ENCODE results near the gene MYOCOS. TPM values are rescaled to one million over a fixed set of nuclear protein-coding genes. Genes with fewer than 3 reads are reported as not detected.
"Not testable (repeated sequence)": the region's sequence is repeated elsewhere in the genome, so short reads cannot be mapped to it uniquely, and the experiment has no call there.

Gene MYOCOS, protein sequence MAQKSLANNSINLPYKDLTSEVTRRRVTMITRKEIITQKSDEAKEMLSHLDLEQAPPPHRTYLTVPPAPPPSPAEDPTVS
- not detected for total RNA-seq
- long read RNA-seq, result 0 reads

DNA sequence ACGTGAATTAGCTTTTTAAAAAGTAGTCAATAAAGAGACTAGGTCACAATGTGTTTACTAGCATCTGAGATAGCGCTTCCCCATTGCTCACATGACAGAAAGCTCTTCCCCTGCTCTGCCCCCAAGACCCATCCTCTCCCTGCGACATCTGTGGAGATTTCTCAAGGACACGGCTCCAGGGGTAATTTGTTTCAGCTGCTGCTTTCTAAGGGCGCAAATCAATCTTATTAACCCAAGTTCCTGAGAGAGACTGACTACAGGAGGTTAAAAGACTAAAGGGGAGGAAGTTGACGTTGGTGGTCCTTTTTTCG is at the start of gene MYOCOS:
Gene MYOCOS (plus strand): TSS at position 92 of the 311 bp plus-strand sequence. CDS start 1,641 bp downstream, outside the sequence.
- ATAC-seq (no peak), DNase-seq (no peak)
- intact Hi-C loops (cut with micrococcal nuclease), result no loop called here

DNA sequence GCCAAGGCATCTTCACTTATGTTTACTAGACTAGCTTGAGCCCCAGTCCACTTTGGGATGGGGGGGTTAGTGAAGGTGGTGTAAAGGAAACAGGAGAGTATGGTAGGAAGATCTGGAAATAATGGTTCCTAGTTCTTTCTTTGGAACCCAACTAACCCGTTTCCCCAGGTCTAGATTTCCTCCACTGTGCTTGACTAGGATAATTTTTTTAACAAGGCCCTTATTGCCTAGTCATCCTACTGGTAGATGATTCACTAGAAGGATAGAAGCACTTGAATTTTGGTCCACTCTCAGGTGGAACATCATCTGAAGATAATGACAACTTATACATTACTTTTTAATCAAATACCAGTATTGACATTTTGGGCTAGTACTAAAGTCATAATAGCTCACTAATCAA is 45.9 kb upstream of the MYOCOS start:
- ATAC-seq (no peak), DNase-seq (no peak)
- intact Hi-C loops (cut with micrococcal nuclease), result no loop called here

DNA sequence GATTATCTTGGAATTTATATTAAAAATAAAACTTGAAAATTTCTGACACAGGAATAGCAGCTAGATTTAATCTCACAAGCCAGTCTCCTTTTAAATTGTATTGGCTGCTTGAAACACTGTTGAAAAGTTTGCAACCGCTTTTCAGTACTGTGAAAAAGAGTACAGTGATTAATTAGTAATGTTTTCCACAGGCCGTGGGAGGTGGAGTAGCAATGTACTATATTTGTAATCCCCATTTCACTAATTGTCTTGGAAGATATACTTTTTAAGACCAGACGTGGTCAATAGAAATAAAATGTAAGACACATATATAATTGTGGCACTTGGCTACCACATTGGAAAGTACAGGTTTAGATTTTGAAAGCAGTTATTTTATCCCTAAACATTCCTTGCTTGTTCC is 40.8 kb upstream of the MYOCOS start:
- ATAC-seq (no peak), DNase-seq (no peak)
- intact Hi-C loops (cut with micrococcal nuclease), result no loop called here

DNA sequence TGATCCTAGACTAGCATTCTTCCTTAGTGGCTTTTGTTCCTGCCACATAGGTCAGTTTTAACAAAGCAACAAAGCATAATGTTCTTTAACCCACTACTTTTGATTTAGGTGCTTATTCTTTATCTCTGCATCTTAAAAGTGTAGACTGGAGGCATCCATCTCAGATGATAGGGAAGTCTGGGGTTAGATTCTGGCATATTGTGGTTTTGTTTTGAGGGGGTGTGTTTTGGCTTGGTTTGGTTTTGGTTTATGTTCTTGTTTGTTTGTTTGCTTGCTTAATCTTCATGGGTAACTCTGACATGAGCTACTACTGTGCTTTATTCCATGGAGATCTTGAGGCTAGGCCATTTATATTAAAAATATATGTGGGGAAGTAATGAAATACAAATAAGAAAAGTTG is 40.3 kb upstream of the MYOCOS start:
- DNase-seq, result no peak
- no peak for ATAC-seq
- intact Hi-C loops (cut with micrococcal nuclease), result no loop called here

DNA sequence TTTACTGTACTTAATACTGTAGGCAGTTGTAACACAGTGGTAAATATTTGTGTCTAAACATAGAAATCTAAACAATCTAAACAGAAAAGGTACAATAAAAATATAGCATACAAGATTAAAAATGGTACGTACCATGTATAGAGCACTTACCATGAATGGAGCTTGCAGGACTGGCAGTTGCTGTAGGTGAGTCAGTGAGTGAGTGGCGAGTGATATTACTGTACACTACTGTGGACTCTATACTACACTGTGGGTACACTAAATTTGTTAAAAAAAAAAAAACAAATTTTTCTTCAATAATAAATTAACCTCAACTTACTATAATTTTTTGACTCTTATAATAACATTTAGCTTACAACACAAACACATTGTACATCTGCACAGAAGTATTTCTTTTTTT is 39.5 kb upstream of the MYOCOS start:
- intact Hi-C loops (cut with micrococcal nuclease), result no loop called here
- DNase-seq (no peak), ATAC-seq (no peak)

DNA sequence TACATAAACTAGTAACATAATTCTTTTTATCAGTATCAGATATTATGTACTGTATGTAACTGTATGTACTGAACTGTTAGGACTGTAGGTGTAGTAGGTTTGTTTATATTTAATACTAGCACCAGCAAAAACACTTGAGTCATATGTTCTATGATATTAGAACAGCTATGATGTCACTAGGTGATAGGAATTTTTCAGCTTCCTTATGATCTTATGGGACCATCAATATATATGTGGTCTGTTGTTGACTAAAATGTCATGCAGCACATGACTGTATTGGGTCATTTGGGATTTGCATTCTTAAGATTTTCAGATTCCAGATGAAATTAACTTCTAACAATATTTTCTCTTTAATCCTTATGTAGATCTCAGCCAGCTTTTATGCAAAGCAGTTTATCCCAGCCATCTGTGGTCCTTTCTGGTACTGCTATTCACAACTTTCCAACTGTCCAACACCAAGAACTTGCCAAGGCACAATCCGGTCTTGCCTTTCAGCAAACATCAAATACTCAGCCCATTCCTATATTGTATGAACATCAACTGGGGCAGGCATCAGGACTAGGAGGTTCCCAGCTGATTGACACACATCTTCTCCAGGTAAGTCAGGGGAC is 38.3 kb upstream of the MYOCOS start:
- no peak for DNase-seq
- intact Hi-C loops (cut with micrococcal nuclease), result no loop called here
- ATAC-seq, result no peak

DNA sequence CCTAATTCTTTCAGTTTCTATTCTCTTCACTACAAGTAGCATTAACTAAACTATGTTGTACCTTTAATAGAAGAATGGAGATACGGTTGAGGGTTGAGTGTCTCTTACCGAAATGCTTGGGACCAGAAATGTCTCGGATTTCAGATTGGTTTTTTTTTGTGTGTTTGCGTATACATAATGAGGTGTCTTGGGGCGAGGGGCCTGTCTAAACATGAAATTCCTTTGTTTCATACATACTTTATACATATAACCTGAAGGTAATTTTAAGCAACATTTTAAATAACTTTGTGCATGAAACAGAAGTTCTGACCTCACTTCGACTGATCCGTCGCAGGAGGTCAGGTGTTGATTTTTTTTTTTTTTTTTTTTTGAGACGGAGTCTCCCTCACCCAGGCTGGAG is 36.3 kb upstream of the MYOCOS start:
- intact Hi-C loops (cut with micrococcal nuclease), result no loop called here
- DNase-seq, result no peak
- ATAC-seq, result no peak

DNA sequence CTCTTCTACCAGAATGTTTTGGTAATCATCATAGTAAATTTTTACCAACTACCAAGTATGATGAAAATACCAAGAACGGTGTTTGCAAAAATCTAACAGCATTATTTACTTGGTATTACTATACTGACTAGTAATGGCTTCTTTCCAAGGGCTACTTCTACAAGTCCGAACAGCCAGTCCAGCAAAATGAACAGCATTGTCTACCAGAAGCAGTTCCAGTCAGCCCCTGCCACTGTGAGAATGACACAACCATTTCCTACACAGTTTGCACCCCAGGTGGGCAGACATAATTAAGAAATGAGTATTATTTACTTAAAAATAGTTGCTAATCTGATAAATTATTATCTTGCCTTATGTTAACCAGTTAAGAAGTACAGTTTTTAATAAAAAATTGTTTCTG is 33.8 kb upstream of the MYOCOS start:
- ATAC-seq (no peak), DNase-seq (no peak)
- intact Hi-C loops (cut with micrococcal nuclease), result no loop called here

DNA sequence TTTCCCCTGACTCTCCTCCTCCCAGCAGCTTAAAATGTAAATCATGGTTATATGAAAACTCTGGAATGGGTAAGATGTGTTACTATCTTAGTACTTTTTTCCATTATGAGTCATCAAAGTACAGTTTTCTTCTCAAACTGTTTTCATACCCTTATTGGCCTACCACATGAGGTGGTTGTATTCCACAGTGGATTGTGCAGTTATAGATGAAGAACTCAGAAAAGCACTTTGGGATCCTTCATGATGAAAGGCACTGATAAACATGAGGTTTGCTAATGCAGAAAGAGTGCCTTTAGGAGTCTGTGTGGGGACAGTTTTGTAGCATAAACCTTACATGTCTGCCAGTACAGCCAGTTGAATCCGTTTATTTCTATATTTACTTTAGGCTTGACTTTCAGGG is 32.0 kb upstream of the MYOCOS start:
- DNase-seq (no peak), ATAC-seq (no peak)
- intact Hi-C loops (cut with micrococcal nuclease), result no loop called here

DNA sequence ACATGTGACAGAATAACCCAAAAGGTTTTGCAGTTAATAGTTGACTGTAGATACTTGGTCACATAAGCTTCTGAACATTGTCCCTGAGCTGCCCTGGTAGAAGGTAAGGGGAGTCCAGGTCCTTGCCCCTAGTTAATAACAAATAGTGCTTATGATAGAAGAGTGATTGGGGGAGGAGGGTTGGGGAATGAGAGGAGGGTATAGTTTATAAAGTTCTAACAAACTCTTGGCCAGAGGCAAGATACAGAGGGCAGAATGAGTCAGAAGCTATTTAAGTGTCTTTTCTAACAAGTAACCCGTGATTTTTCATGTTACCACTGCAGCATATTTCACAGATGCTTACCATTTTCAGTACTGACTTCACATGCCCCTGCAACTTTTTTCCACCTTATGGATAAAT is 26.7 kb upstream of the MYOCOS start:
- intact Hi-C loops (cut with micrococcal nuclease), result no loop called here
- peak; percentile 45 for ATAC-seq
- DNase-seq, result no peak

DNA sequence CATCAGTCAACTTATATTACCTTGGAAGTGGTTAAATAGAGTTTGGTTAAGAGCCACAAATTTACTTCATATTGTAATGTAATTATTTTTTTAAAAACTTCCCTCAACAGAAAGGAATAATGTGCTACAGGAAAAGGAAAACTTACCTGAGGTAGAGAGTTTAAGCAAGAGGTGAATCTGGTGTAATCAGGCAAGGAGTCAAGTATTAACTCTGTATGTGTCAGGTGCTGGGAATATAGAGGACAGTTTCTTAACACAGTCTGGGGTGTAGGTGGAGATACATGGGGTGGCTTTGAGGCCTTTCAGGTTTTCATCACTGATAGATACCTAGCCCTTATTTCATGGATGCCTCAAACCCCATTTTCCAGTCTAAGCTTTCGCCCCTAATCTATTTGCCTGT is 25.9 kb upstream of the MYOCOS start:
- no peak for ATAC-seq
- intact Hi-C loops (cut with micrococcal nuclease), result no loop called here
- DNase-seq, result no peak

DNA sequence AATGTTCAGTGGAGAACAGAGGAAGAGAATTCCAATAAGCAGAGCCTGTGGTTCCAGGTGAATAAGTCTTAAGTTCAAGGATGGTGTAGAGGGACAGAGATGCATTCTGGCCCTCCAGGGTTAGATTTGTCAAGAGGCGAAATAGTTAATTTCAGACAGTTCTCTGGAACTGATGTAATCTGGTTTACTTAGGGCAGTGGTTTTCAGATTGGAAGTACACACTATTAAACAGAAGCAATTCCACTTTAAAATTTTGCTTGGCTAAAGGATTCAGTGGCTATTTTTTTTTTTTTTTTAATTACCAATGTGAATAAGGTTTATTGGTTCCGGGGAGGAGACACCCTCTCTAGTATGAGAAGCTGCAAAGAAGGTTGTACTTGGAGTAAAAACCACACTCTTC is 25.3 kb upstream of the MYOCOS start:
- no peak for DNase-seq

DNA sequence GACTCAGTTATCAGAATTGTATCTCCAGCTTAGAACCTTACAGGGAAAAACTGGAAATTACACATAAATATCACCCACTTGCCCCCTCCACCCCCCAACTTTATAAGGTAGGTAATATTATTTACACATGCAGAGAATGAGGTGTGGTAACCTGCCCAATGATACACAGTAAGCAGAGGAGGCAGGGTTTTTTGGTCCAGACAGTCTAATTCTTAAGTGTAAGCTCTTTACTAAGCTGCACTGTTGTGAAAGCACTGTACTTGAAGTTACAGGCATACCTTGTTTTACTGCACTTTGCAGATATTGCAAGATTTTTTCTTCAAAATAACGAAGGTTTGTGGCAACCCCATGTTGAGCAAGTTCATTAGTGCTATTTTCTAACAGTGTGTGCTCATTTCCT is 24.8 kb upstream of the MYOCOS start:
- ATAC-seq (no peak), DNase-seq (no peak)
- intact Hi-C loops (cut with micrococcal nuclease), result no loop called here

More for the DNA sequence above, 25.3 kb upstream of the MYOCOS start:
- ATAC-seq, result no peak
- intact Hi-C loops (cut with micrococcal nuclease), result no loop called here

DNA sequence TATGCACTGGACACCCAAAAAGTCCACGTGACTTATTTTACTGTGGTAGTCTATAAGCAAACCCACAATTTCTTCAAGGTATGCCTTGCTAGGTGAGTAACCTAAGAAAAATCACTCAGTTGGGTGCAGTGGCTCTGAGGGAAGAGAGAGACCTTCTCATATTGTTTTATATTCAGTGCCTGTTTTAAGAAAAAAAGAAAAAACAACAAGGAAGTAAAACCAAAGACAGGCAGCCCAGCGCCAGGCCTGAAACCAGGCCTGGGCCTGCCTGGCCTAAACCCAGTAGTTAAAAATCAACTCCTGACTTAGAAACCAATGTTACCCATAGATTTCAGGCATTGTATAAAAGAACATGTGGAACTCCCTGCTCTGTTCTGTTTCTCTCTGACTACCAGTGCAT is 21.7 kb upstream of the MYOCOS start:
- DNase-seq; intact Hi-C loops (cut with micrococcal nuclease); ATAC-seq: not testable (repeated sequence)

DNA sequence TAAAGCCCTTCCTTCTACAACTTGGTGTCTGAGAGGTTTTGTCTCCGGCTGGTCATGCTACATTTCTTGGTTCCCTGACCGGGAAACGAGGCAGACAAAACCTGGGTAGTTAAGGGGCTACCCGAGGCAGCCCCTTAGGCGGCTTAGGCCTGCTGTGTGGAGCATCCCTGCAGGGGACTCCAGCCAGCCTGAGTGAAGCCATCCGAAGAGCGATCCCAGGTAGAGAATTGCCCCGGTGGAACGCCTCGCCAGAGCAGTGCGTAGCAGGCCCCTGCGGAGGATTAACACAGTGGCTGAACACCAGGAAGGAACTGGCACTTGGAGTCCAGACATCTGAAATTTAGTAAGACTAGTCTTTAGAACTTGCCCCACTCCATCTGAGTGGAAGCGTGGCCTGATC is 21.2 kb upstream of the MYOCOS start:
- DNase-seq (no peak), ATAC-seq (no peak)
- intact Hi-C loops (cut with micrococcal nuclease), result no loop called here

DNA sequence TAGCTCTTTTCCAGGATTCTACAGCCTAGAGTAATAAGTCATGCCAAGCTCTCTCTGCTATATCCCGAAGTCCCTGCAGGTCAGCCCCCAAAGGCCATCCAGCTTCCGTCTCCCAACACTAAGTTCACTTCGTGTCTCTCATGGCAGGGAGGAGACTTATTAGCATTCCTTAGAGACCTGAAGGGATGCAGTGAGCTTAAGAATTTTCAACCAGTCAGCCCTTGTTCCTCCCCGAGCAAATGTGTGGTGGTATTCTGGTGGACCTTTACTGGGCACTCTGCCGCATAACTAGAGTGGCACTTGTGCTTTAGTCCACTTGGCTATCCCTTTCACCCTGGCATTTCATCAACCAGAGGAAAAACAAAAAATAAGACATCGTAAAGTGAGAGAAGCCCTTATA is 19.0 kb upstream of the MYOCOS start:
- ATAC-seq; DNase-seq; intact Hi-C loops (cut with micrococcal nuclease): not testable (repeated sequence)

DNA sequence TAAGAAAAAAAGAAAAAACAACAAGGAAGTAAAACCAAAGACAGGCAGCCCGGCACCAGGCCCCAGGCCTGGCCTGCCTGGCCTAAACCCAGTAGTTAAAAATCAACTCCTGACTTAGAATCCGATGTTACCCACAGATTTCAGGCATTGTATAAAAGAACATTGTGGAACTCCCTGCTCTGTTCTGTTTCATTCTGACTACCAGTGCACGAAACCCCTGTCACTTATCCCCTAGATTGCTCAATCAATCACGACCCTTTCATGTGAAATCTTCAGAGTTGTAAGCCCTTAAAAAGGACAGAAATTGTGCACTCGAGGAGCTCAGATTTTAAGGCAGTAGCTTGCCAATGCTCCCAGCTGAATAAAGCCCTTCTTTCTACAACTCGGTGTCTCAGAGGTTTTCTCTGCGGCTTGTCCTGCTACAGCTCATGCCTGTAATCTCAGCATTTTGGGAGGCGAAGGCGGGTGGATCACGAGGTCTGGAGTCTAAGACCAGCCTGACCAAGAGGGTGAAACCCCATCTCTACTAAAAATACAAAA is 15.6 kb upstream of the MYOCOS start:
- ATAC-seq, result no peak
- intact Hi-C loops (cut with micrococcal nuclease), result no loop called here

DNA sequence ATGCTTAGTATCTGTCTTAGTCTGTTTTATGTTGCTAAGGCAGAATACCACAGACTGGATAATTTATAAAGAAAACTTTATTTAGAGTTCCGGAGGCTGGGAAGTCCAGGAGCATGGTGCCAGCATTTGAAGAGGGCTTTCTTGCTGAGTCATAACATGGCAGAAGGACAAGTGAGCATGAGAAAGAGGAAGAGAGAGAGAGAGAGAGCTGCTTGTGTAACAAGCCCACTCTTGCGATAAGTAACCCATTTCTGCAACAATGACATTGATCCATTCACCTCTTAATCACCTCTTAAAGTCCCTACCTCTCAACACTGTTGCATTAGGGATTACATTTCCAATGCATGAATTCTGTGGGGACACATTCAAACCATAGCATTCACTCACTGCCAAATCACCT is 11.7 kb upstream of the MYOCOS start:
- intact Hi-C loops (cut with micrococcal nuclease), result no loop called here
- DNase-seq, result no peak
- no peak for ATAC-seq

More for the DNA sequence above, 15.6 kb upstream of the MYOCOS start:
- no peak for DNase-seq

DNA sequence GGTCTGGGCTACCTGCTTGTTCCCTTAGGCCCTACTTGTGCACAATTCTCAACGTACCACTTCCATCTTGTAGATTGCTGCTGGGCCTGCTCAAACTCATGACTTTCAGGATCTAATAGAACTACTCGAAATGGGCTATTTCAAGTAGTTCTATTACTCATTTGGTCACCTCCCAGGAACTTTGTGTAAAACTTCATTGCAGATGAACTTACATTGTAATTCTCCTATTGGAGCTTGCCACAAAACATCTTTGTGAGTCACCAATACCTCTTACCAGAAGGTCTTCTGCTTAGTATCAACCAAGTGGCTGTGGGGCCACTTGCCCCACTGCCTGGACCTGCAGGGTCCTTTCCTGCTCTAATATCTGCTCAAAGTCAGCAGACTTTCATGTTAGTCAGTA is 10.7 kb upstream of the MYOCOS start:
- no peak for ATAC-seq

DNA sequence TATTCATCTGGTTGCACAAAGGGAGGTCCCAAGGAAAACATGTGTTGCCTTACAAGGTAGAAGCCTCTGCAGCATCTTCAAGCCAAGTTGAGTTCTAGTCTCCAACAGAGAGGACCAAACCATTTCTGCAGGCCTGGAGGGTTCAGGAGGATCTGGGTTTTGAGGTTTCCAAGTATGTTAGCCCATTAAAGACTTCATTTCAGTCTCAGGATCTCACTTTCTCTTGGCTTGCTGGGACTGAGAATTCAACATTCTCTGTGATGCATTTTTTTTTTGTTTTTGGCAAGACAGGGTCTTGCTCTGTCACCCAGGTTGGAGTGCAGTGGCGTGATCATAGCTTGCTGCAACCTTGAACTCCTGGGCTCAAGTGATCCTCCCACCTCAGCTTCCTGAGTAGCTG is 8.8 kb upstream of the MYOCOS start:
- DNase-seq, result no peak
- intact Hi-C loops (cut with micrococcal nuclease), result no loop called here
- no peak for ATAC-seq

More for the DNA sequence above, 10.7 kb upstream of the MYOCOS start:
- intact Hi-C loops (cut with micrococcal nuclease), result no loop called here
- no peak for DNase-seq

DNA sequence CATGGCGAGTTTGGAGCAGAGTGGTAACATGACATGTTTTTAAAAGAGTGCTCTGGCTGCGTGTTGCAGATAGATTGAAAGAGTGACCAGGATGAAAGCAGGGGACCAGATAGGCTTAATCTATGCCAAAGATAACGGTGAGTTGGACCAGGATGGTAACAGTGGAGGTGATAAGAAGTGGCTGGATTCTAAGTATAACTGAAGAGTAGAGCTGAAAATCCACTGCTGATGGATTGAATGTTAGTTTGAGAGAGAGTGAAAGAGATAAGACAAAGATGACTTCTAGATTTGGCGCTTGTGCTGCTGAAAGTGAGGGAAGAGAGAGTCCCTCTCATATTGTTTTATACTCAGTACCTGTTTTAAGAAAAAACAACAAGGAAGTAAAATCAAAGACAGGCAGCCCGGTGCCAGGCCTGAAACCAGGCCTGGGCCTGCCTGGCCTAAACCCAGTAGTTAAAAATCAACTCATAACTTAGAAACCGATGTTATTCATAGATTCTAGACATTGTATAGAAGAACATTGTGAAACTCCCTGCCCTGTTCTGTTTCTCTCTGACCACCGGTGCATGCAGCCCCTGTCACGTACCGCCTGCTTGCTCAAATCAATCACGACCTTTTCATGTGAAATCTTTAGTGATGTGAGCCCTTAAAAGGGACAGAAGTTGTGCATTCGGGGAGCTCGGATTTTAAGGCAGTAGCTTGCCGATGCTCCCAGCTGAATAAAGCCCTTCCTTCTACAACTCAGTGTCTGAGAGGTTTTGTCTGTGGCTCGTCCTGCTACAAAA is 6.7 kb upstream of the MYOCOS start:
- intact Hi-C loops (cut with micrococcal nuclease); ATAC-seq; DNase-seq: not testable (repeated sequence)
